HG03196 (cell line): ENCODE results near the gene ANKH.

Experiments
- ATAC-seq: cut with Tn5 transposase; IDR thresholded peaks from one replicate; pipeline ENCODE4 v1.9.1; 2021; ENCODE audit not compliant: unreplicated experiment

Gene ANKH

DNA sequence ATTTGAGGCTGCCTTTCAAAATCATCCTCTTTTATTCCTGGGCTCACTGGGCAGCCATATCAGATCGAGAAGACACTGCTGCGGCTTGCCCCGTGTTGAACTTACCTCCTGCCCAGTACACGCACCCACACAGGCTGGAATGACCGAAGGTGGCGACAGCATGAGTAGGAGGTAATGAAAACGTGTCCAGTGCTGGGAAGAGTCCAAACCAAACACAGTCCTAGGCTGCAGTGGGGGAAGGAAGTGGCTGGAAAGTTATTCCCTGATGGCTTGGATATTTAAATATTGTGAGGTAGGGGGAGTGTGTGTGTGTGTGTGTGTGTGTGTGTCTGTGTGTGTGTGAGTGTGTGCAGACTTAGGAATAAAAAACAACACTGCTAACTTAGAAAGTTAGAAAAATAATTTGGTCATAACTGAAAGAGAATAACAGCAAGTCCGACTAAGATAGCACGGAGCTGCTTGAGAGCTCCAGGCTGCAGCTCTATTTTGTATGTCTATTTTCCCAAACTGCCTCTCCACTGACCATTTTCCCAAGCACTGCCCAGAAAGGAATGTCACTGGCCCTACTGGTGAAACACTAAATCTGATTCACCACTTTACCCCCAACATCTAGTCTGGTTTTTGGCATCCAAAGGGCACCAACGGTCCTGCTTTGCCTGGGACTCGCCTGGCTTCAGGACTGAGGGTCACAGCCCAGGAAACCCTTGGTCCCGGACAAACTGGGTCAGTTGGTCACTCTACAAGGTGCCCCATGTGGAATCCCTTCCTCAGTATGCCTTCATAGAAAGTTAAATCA, 41.2 kb downstream of the ANKH start:
- no peak for ATAC-seq

DNA sequence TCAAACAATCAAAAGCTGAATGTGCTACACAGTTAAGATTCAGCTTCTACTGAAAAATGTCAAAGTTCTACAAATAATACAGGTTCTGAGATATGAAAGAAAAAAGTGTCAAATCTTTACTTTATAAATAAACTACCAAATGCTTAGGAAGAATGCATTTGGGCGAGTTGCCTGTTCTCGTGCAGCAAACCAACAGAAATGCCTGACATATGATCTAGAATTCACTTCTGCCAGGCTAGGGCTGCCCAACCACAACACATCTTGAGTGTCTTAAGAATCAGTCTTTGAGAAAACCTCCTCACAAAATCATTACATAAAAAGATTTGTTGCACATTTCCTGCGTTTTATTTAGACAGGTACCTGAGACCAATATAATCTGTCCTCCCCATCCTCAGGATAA, 42.2 kb downstream of the ANKH start:
- no peak for ATAC-seq

DNA sequence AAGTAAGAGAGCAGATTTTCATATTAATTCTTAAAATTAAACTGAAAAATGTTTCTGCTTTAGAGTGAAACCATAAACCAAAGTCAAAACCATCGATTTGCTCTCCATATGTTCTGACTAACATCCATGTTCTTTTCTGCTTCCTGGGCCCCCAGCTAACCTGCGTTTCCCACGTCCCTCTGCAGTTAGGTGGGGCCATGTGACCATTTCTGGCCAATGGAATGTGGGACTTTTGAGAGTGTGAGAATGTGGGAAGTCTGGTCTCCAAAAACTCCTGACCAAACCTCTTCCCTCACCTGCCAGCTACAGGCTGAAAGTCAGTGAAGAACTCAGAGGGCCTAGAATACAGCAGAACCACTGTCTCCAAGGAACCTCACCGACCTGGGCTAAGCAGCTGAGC, 44.9 kb downstream of the ANKH start:
- no peak for ATAC-seq

DNA sequence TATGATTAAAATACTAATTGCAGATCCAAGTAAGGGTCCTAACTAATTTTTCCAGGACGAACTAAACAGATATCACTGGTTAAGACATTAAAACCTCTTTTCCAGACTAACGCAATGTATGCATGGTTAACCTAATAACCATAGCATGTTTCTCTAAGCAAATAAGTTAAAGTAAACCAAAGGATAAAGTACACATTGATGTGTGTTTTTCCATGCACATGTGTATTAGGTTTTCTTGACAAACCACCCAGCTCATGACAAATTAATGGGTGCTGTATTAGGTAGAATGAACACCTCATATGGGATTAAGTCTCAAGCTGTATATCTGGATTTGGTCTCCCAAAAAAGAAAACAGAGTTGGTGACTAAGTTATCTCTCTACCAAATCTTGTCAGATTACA, 45.6 kb downstream of the ANKH start:
- ATAC-seq = no peak

DNA sequence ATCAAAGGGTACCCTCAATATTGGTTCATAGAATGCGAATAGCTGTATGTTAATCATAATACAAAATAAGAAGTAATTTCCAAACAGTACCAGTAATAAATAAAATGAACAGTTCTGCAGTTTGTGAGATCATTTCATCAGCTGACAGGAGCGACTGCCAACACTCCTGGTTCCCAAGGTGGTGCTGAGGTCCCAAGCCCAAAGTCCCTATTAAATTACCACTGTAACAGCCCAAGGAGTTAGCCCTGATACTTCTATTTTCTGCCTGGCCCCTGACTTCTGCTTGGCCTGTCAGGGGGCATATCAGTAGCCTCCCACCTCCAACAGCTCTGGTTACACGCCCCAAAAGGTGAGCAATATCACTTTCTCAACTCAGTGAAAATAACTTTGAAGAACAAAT, 47.1 kb downstream of the ANKH start:
- no peak for ATAC-seq

DNA sequence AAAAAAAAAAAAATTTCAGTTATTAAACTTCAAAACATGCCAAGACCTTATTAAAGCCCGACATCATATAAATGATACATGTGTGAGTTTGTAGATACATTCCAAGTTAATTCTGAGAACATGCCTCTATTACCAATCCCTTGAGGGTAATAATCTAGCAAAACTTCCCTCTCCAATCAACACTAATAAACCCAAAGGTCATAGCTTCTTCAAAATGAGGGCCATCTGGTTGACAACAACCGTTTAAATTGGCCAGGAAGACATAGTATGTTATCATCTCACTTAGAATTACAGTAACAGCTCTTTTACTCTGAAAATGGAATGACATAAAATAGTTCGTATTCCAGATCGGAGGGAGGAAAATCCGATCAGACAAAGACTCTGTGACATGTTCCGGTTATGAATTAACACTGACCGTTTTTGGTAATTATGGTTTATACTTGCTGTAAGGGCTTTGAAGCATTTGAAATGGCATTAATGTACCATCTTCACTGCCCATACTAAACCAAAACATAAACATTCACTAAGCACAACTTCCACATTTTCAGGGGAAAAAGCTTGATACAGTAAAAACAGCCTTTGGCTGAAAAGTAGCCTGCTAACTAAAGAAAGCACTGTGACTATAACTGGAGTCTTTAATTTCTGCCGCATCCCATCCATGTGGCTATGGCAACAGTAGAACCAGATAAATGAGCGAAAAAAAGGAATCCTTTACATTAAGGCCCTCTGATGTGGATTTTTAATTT, 50.3 kb downstream of the ANKH start:
- ATAC-seq = no peak

DNA sequence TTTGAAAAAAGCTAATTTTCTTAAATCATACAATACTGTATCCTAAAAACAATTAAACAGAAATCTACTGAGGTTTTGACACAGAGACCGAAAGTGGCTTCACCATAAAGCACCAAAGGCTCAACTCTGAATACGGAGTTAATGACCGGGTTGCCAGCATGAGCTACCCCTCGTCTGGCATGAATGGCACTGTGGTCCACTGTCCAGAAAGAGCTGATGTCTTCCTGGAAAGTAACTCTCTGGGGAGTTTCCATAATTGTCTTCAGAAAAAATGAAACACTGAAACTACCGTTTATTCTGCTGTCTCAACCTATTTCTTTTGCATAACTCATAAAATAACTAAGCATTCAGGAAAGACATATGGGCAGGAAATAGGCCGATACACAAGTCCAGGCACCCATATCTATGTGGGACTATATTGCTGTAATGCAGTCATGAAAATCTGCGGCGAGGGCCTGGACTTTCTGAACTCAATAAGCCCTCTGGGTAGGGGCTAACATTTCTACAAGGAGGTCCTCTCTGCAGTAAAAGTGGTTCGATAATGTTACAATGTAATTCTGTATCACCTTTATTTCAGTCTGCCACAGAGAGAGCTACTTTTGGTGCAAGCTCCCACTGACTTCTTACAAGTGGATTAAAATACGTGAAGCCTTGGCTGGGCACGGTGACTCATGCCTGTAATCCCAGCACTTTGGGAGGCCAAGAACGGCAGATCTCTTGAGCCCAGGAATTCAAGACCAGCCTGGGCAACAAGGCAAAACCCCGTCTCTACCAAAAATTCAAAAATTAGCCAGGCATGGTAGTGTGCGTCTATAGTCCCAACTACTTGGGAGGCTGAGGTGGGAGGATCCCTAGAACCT, 52.4 kb downstream of the ANKH start:
- no peak for ATAC-seq

DNA sequence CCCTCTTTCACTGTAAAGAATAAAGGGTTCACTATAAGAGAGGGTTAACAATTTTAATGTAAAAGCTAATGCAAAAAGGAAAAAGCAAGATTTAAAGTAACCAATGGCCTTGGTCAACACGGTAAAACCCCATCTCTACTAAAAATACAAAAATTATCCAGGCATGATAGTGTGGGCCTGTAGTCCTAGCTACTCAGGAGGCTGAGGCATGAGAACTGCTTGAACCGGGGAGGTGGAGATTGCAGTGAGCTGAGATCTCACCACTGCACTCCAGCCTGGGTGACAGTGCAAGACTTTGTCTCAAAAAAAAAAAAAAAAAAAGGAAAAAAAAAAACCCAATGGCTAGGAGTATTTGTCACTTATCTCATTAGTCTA, 53.8 kb downstream of the ANKH start:
- ATAC-seq = peak; percentile 47

DNA sequence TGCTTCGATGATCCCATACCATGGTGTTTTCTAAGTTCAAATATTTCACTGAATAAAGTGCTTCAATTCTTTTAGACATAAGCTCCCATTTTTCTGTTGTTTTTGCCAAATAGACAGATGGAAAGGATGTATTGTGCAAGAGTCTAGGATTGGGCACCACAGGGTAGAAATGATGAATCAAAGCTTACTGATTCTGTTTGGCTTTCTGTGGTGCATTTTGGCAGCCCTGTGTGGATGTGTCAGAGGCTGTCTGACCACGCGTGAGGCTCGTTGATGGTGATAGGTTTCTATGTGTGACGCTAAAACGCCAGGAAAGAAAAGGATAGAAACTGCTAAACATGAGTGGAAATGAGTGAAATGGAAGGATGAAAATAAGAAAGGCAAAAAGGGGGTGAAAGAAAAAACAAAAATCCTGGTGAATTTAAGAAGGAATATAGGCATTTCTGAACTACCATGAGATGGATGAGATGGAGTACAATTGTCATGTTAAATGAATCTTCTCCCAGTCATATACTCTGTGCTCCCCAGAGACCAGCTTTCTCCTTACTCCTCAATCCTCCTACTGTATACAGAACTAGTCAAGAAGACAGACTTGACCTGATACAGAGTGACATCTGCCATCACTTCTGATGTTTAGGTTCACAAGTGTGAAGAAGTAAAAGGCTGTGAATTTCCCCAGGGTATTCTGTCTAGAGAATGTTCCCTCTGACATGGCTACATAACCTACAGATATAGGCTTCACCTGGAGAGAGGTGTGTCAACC, 54.4 kb downstream of the ANKH start:
- ATAC-seq = peak; percentile 58

DNA sequence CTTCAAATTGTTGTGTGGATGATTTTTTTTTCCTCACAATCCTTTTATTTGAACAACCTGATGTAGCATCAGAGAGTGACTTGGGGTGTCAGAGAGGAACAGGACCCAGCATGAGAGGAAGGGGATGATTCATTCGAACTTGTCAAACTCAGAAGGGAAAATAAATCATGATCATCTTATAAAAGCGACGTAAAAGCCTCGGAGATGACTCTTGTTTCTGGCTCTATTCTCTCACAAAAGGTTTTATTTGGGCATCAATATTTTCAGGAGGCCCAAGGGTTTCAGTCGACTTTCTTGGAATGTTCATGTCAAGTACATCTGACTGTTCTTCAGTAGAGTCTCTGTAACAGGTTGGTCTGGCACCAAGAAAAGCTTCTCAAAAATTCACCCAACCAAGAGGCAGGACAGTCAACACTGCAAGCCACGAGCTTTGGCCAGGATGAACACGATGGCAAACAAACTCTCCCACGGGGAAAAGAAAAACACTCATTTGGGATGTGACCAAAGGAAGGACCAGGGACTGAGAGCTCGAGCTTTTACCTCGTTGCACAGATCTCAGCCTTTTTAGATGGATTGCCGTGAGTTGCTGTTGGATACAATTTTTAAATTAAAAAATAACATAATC, 55.1 kb downstream of the ANKH start:
- no peak for ATAC-seq

DNA sequence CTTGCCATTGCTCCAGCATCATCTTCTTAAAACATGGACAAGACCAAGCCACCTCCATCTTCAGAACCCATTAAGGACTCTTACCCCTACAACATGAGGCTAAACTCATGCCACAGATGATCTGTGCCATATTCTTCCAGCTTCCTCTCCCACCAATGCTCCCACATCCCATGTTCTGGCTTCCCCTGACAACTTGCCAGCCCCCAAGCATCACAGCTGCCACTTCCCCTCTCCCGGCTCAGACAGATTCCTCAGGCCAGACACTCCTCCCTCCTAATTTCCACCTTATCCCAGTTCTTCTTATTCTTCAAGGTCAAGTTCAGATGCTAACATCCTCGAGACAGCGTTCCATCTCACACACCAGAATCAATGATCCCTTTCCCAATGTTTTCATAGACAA, 57.8 kb downstream of the ANKH start:
- ATAC-seq = no peak

DNA sequence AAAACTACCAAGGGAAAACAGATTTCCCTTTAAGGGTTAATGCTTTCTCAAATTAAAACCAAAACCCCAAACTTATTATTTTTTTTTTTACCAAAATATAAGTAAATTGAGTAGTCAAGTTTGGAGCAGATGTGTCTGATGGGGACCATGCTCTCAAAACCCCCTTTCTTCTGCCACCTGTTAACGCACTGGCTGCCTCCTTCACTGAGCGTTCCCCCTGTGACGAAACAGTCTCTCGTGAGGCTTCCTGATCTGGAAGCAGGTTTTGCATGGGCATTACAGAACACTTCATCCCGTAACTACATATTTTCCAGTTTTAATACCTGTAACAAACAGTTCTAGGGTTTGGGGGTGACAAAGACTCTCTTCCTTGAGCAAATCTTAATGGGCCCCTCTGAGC, 59.4 kb downstream of the ANKH start:
- no peak for ATAC-seq

DNA sequence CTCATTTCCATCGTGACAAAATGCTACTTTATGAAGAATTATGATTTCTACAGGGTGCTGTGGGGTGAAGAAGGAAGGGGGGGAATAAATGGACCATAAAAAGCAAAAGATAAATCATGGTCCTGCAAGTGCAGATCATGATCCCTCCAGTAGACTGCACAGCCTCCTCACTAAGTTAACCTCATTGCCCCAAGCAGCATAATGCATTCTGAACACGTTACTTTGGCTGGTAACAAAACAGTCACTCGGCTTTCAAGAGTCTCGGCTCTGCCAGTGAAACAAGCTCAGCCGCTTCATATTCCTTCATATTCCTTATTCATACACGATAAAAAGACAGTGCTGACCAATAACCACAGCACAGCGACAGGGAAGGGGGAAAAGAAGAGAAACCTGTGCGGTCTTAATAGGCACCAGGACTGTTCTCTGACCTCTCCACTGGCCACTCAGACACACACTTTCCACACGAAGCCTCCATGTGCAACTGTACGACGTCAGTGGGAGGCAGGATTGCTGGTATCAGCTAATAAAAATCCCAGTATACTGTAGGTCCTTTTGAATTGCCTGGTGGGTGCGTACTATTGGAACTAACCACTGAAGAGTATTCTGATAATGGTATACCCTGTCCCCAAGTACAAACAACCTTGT, 60.5 kb downstream of the ANKH start:
- no peak for ATAC-seq

DNA sequence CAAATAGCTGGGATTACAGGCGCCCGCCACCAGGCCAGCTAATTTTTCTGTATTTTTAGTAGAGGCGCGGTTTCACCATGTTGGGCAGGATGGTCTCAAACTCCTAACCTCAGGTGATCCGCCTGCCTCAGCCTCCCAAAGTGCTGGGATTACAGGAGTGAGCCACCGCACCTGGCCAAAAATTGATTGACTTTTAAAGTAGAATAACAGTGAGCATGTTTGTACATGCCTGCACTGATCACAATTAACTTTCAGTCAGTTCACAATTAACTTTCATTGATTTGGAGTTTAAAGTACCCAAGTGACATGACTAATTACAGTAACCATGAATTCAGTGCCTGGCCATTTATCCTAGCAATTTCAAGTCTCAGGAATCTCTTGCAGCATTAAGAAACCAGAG, 61.3 kb downstream of the ANKH start:
- ATAC-seq = no peak

DNA sequence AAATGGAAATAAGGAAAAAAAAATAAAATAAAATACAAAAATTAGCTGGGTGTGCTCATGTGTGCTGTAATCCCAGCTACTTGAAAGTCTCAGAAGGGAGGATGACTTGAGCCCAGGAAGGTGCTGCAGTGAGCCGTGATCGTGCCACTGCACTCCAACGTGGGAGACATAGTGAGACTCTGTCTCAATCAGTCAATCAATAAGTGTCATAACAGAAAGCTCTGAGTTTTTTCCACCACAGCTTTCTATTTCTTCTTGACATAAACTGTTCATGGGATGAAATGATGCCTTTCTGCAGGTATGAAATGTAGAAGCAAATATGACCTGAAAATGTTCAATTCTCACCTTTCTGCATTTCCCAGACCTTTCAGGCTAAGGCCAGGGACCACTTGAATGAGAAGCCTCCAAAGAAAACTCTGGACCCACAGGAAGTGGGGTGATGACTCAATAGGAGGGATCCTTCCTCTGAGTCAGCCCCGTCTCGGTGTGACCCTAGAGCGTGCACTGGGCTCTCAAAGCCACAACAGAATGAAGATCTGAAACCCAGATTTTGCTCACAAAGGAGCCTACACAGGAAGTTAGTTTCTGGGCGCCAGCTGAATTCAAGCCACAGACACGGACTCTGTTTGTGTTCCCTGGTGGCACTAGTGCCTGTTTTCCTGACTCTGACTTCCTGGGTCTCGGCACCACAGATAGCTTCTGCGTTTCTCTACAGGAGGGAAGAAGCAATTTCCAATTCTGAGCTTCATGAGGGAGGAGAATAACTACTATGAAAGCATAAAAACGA, 62.0 kb downstream of the ANKH start:
- ATAC-seq = peak; percentile 98

DNA sequence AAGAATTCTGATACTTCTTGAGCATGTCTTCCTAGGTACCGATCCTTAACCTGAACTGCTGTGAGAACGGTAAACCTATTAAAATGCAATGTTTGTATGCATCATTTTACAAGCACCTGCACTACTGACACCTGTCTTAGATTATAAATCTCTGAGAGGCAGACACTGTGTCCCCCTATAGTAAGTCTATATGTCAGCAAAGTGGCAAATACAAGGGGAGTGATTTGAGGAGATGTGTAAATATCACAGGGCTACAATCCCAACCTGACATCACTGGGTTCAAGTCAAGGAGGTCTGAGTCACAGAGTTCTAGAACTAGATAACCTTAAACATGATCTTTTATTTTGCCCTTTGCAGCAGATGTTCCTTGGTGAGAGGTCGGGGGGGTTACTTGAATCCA, 64.1 kb downstream of the ANKH start:
- no peak for ATAC-seq

DNA sequence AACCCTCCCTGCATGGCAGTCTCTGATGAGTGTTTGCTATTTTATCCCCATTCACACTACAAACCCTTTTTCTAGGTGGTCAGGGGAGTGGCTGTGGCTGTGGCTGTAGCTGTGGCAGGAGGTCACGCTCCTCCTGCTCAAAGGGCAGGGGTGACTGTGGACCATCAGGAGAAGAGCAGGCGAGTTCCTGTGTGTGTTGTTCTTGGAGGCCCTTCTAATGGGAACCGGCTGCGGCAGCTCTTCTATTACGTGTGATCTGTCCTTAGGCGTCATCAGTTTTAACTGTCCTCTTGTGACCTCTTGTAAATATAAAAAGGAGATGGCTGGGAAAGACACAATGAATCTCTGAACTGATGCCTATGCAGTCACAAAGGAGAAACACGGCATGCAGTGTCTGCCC, 65.1 kb downstream of the ANKH start:
- ATAC-seq = no peak

DNA sequence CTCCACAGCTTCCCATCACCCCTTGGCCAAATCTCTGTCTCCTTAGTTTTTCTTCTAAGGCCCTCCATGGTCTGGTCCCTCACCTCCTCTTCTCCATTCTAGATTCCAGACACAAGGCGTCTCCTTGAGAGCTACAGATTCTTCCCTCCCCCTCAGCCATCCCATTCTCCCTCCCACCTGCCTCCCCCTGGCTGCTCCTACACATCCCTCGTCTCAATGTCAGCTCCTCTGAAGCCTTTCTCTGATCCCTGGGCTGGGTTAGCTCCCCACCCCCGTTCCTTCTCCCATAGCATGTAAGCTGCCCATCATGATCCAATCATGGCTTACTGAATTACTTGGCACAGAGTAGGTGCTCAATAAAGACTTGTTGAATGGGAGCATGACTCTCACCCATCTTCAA, 69.0 kb downstream of the ANKH start:
- no peak for ATAC-seq

DNA sequence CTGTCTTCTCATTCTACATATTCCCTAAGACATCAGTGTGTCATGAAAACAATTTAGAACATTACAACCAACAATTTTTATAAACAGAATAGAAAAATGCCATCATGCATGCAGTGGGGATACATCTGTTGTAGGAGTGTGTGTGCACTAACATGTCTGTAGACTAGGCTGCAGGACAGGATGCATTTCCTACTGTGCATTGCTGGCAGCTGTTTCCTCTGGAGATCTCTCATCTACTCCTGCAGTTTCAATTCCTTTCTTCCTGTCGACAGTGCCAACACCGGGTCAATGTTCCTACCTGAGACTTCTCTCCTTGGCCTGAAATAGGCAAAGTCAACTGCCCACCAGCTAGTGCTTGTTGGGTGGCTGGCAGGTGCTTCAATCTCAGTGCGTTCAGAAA, 69.8 kb downstream of the ANKH start:
- no peak for ATAC-seq
